IPS-11a (cell line): ENCODE results near the gene CAPZA2.
A peak's percentile ranks its signal among the peaks of the same experiment; 100 is the strongest.

Source experiments
- H3K4me3 ChIP-seq: one replicate; pipeline ENCODE4 v1.5.1; 2013; ENCODE audit warnings: low read depth, low read length, control low read depth

Gene CAPZA2

GRCh38 chr7:116859323-116859722 lies 3.1 kb upstream of the CAPZA2 start:
- H3K4me3 ChIP-seq, result no peak overlapping the region

DNA sequence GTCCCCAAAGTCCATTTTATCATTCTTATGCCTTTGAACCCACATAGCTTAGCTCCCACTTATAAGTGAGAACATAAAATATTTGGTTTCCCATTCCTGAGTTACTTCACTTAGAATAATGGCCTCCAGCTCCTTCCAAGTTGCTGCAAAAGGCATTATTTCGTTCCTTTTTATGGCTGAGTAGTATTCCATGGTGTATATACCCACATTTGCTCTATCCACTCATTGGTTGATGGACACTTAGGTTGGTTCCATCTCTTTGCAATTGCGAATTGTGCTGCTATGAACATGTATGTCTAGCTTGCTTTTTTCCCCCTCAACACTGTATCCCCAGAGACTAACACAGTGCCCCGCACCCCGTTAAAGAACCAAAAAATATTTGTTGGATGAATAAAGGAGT lies 670 bp upstream of the CAPZA2 start:
- H3K4me3 ChIP-seq, result no peak overlapping the region

- H3K4me3 ChIP-seq, result peak overlapping the region; percentile 81
Observed at GRCh38 chr7:116862951-116863670, 724 bp downstream of the CAPZA2 start.

GRCh38 chr7:116863936-116864500 lies 1.6 kb downstream of the CAPZA2 start:
- peak overlapping the region; percentile 81 for H3K4me3 ChIP-seq

DNA sequence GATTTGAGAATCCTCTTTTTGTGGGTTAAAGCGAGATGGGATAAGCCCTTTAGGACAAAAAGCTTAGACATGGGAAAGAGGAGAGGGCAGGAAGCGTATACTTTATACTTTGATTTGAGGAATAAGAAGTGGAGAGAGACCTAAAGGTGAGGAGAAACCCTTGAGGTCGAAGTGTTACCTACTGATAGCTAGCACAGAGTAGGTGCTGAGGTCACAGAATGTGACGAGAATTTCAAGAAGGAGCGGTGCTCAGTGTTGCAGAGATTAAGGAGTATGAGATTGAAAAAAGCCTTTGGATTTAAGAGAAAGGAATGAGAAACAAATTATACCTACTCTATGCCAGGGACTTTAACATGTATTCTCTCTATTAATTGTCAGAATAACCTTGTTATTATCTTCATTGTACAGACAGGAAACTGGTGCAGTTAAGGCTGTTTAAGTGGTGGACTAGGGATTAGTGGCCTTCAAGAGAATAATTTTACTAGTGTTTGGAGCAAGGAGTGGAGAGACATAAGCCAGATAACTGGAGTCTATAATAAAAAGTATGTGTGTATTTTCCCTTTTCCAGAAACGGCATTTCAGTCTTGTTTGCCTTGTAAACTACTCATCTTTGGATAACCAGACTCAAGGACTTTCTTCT lies 8.8 kb downstream of the CAPZA2 start:
- H3K4me3 ChIP-seq, result no peak overlapping the region

- H3K4me3 ChIP-seq, result no peak overlapping the region
Observed at GRCh38 chr7:116872026-116872425, 9.6 kb downstream of the CAPZA2 start.

DNA sequence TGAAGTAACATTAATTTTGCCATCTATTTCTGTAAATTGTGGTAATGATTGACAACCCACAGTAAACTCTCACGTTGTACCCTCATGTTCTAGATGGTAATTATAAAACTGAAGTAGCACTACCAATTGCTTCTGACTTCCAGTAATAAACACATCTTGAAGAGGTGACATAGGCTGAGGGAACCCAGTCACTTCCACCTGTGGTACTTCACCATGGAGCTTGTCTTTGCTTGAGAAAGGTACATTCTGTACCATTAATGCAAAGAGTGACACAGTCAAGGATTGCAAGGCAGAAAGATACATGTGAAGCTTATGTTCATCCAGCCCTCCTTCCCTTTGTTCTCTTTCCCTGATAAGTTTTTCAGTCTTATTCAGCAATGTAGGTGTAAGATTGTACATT lies 11.2 kb downstream of the CAPZA2 start:
- H3K4me3 ChIP-seq, result no peak overlapping the region

- H3K4me3 ChIP-seq, result no peak overlapping the region
Observed at GRCh38 chr7:116876664-116877442, 14.5 kb downstream of the CAPZA2 start.

- no peak overlapping the region for H3K4me3 ChIP-seq
Observed at GRCh38 chr7:116877443-116878217, 15.2 kb downstream of the CAPZA2 start.

GRCh38 chr7:116884691-116885090 lies 22.3 kb downstream of the CAPZA2 start:
- no peak overlapping the region for H3K4me3 ChIP-seq

DNA sequence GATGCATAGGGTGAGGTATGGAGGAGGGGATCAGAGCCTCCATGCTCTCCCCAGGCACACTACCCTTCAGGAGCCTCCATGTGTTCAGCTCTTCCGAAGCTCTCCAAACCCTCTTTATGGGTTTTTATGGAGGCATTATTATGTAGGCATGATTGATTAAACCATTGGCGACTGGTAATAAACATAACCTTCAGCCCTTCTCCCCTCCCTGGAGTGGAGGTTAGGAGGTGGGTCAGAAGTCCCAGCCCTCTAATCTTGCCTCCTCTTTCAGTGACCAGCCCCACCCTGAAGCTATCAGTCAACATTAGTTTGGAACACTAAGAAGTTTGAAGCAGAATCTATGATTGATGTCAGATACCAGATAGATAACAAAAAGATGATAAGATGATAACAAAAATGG lies 23.3 kb downstream of the CAPZA2 start:
- H3K4me3 ChIP-seq, result no peak overlapping the region

DNA sequence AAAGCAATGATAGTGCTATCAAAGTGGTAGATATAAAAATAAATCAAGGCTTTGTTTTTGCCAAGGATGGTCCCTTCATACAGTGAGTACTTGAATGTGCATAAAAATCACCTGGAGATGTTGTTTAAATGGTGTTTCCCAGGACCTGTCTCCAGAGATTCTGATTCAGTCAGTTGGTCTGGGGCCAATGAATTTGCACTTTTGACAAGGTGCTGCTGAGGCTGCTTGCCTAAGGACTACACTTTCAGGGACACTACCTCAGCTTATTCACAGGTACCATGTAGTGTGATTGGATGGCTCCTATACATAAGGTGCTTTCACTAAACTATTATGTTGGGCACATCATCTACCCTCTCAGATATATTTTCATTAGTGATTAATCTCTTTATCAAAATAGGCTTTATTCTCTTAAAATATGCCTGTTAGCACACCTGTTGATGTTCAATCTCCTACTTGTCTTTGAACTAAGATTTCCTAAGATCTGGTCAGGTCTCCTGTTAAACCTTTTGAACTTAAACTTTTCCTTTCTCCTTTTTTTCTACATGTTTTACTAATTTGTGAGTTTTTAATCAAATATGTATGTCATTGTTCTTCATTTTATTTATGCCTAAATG lies 24.3 kb downstream of the CAPZA2 start:
- H3K4me3 ChIP-seq, result no peak overlapping the region

DNA sequence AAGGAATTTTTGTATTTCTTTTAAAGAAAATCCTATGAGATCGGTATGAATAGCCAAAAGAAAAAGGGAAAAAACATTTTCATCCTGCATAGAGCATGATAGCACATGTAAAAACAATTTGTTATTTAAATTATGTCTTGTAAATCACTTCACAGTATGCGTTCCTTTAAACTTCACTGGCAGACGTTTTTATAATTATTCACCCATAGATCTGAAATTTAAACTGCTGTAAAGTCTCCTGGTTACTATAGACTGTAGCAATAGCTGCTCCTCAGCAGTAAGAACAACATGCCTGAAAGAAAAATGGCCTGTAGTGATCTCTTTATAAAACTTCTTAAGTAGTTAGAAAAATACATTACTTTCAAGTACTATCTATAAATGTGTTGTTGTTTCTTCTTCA lies 26.5 kb downstream of the CAPZA2 start:
- no peak overlapping the region for H3K4me3 ChIP-seq

GRCh38 chr7:116895849-116896248 lies 33.5 kb downstream of the CAPZA2 start:
- H3K4me3 ChIP-seq, result no peak overlapping the region

DNA sequence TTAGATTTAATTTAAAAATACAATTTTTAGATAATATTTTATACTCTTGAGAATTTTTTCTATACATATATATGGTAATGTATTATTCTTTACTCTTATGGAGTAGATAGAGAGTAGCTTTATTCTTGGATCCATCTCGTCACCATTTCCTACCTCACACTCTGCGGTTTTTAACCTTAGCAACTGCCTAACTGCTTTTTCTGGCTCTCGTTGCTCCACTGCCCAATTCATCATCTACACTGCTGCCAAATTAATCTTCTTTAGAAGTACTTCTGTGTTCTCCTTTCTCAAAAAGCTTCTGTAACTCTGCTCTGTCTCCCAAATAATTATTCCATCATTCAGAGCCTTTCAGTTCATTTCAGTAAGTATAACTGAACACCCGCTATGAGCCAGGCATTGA lies 35.3 kb downstream of the CAPZA2 start:
- no peak overlapping the region for H3K4me3 ChIP-seq

GRCh38 chr7:116899308-116899707 lies 36.9 kb downstream of the CAPZA2 start:
- no peak overlapping the region for H3K4me3 ChIP-seq

- no peak overlapping the region for H3K4me3 ChIP-seq
Observed at GRCh38 chr7:116901143-116901542, 38.8 kb downstream of the CAPZA2 start.

DNA sequence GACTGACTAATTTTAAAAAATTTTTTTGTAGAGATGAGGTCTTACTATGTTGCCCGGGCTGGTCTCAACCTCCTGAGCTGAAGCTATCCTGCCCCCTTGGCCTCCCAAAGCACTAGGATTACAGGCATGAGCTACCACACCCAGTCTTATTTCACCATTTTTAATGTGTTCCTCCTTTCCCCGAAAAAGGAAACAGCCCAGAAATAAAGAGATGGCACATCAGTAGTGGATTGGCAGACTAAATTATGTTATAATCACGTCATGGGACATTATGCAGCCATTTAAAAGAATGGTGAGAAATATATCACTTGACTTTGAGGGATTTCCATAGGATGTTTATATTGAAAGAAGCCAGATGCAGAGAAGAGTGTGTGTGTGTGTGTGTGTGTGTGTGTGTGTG lies 40.5 kb downstream of the CAPZA2 start:
- H3K4me3 ChIP-seq, result no peak overlapping the region

GRCh38 chr7:116906391-116906790 lies 44.0 kb downstream of the CAPZA2 start:
- H3K4me3 ChIP-seq, result no peak overlapping the region

DNA sequence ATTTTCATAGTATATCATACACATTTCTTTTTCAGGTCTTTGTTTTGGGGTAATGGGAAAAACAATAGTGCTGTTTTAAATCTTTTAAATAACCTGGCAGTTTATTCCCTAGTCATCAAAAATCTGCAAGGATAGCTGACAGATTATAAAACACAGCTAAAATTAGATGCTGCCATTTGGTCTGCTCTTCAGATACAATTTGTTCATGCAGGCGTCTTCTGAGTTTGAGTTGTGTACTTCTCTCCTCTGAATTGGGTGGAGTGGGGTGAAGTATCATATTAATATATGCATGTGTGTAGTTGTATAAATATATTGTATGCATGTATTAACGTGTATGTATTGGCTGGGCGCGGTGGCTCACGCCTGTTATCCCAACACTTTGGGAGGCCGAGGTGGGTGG lies 48.0 kb downstream of the CAPZA2 start:
- H3K4me3 ChIP-seq, result no peak overlapping the region
